Measurements from ENCODE around the gene EHMT2. TPM values are rescaled to one million over a fixed set of nuclear protein-coding genes. Genes with fewer than 3 reads are reported as not detected.
A peak's percentile ranks its signal among the peaks of the same experiment; 100 is the strongest.
"Not testable (repeated sequence)": the region's sequence is repeated elsewhere in the genome, so short reads cannot be mapped to it uniquely, and the experiment has no call there.

The EHMT2 gene
- total RNA-seq, 1 donor from 2014 or later, result 46.0 TPM

DNA sequence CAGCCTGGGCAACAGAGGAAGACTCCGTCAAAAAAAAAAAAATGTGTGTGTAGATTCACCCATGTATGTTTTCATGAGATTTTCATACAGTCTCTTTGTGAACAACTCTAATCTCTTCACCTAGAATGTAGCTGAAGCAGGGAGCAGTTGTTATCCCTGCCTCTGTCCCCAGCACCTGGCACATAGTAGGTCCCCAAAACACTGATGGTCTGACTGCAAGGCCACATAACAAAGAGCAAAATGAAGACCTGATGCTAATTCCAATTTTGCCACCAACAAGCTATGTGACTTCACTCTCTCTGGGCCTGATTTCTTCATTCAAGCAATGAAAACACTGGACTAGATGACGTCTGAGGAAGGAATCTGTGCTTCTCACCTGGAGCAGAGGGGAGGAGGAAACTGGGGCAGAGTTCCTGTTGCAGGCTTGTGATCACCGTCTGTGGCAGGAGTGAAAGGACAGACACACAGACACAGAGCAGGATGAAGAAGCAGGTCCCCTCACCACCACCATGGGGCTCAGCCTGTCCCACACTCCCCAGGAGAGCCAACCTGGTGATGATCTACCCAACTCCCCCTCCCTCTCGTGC is 23.3 kb downstream of the EHMT2 start:
- peaks cover 3% of the 10 kb centered on the region for H3K36me3 ChIP-seq
- intact Hi-C loops (cut with DNase I), result no loop called here
- H3K9me3 ChIP-seq, result no peaks in the 10 kb centered on the region
- H3K4me1 ChIP-seq, result peaks cover 8% of the 10 kb centered on the region
- no peak overlapping the region for H3K27ac ChIP-seq
- ATAC-seq, result no peak
- DNase-seq, result no peak
- TF ChIP-seq, protein P1, sequence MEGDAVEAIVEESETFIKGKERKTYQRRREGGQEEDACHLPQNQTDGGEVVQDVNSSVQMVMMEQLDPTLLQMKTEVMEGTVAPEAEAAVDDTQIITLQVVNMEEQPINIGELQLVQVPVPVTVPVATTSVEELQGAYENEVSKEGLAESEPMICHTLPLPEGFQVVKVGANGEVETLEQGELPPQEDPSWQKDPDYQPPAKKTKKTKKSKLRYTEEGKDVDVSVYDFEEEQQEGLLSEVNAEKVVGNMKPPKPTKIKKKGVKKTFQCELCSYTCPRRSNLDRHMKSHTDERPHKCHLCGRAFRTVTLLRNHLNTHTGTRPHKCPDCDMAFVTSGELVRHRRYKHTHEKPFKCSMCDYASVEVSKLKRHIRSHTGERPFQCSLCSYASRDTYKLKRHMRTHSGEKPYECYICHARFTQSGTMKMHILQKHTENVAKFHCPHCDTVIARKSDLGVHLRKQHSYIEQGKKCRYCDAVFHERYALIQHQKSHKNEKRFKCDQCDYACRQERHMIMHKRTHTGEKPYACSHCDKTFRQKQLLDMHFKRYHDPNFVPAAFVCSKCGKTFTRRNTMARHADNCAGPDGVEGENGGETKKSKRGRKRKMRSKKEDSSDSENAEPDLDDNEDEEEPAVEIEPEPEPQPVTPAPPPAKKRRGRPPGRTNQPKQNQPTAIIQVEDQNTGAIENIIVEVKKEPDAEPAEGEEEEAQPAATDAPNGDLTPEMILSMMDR (IDR thresholded peaks at IDR 0.05), result no peak
- no peaks in the 10 kb centered on the region for H3K27me3 ChIP-seq (ENCODE audit: low read depth)
- no peak overlapping the region for H3K4me3 ChIP-seq

DNA sequence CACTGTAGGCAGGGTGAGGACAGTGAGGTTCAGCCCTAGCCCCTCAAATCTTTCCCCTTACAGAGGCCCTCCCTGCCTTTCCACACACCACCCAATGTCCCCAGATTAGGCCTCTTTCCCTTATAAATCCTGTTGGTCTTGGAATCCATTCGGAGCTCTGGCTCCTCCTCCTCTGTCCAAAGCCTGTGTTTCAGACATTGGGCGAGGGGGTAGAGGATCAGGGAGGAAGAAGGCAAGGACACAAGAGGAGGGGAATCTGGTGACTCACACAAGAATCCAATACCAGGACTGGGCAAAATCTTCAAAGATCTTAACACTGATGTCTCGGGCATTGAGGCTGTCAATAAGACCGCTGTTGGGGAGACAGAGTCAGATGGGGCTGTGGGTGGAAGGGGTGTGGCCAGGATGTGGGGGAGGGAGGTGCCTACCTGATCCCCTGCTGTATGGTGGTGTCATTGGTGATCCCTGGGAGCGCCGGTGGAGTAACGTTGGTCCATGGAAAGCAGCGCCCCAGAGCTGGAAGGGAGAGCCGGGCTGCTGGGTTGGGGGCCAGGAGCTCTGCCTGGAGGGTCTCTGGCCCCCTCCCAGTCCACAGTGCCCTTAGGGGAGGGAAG is 26.3 kb downstream of the EHMT2 start:
- ATAC-seq, result peak in 1 of 2 donors; percentile 23
- TF ChIP-seq, protein P1 (IDR thresholded peaks at IDR 0.05), result no peak
- Histone ChIP-seq H3K36me3 (peaks cover 3% of the 10 kb centered on the region), H3K9me3 (no peaks in the 10 kb centered on the region), H3K27ac (no peak overlapping the region), H3K4me3 (no peak overlapping the region), H3K27me3 (ENCODE audit: low read depth) (no peaks in the 10 kb centered on the region), H3K4me1 (no peaks in the 10 kb centered on the region)
- no peak for DNase-seq
- intact Hi-C loops (cut with DNase I), result no loop called here

DNA sequence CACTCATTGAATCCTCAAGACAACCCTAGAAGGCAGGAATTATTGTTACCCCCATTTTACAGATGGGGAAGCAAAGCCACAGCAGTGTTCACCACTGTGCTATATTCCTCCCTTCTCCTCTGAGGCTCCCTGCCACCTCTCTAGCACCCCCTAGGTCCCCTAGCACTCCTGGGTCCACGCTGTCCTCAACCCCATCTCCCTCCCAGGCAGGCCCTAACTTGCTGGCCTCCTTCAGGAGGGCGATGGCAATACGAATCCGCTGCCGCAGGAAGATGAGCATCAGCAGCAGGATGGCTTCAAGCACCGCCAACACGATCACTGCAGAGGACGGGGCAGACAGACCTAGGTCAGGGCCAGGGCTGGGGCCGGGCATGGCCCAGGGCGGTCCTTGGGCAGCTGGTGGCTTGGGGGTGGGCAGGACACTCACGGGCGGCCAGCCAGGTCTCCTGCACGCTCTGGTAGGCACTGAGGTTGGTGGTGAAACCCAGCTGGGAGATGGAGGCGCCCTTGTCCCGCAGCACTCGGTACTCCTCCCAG is 27.0 kb downstream of the EHMT2 start:
- Histone ChIP-seq H3K4me3 (no peak overlapping the region), H3K27me3 (ENCODE audit: low read depth) (no peaks in the 10 kb centered on the region), H3K36me3 (peaks cover 3% of the 10 kb centered on the region), H3K9me3 (no peaks in the 10 kb centered on the region), H3K4me1 (no peaks in the 10 kb centered on the region), H3K27ac (no peak overlapping the region)
- ATAC-seq, result peak; percentile 14 to 22
- TF ChIP-seq, protein P1 (IDR thresholded peaks at IDR 0.05), result no peak
- intact Hi-C loops (cut with DNase I), result no loop called here
- no peak for DNase-seq

DNA sequence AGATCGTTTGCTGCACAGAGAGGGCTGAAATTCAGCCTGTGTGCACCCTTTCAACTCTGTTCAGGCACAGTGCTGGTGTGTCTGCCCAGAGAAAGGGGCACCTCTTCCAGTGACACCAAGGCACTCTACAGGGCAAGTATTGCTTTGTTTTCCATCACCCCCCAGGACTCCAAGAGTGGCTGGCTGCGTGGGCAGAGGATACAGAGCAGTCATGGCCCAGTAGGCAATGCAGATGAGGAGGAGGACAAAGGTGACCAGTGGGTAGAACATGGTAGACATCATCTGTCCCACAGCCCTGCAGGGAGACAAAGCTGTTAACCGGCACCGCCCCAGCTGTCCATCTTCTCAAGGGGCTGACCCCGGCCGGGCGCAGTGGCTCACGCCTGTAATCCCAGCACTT is 28.2 kb downstream of the EHMT2 start:
- intact Hi-C loops (cut with DNase I), result no loop called here

DNA sequence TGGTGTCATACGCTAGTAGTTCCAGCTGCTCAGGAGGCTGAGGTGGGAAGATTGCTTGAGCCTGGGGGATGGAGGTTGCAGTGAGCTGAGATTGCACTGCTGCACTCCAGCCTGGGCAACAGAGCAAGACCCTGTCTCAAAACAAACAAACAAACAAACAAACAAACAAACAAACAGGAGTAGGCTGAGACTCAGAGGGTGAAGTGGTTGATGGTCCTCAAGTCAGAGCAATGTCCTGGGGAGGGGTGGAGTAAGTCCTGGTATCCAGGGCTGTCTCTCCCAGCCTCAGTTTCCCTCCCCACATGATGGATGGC is 28.9 kb downstream of the EHMT2 start:
- H3K27ac ChIP-seq; H3K4me1 ChIP-seq; intact Hi-C loops (cut with DNase I); ATAC-seq; DNase-seq; H3K9me3 ChIP-seq; H3K4me3 ChIP-seq; H3K27me3 ChIP-seq (ENCODE audit: low read depth); H3K36me3 ChIP-seq: not testable (repeated sequence)

More for the DNA sequence above, 28.2 kb downstream of the EHMT2 start:
- no peak for ATAC-seq
- TF ChIP-seq, protein P1 (IDR thresholded peaks at IDR 0.05), result no peak
- Histone ChIP-seq H3K4me1 (peaks cover 2% of the 10 kb centered on the region), H3K36me3 (no peaks in the 10 kb centered on the region), H3K4me3 (no peak overlapping the region), H3K27ac (no peak overlapping the region), H3K9me3 (no peaks in the 10 kb centered on the region), H3K27me3 (ENCODE audit: low read depth) (no peaks in the 10 kb centered on the region)
- no peak for DNase-seq

All from lower lobe of right lung (tissue), 2 donors.